ENCODE data around the gene MEGF11. TPM values are rescaled to one million over a fixed set of nuclear protein-coding genes. Genes with fewer than 3 reads are reported as not detected.

MEGF11 gene
- total RNA-seq, 1 donor from 2014 or later = 0.77 TPM

GRCh38 chr15:66040211-66040892 is 213.2 kb downstream of the MEGF11 start:
- Mint-ChIP-seq H3K4me3 (ENCODE audit: unreplicated experiment) (no peak overlapping the region), H3K4me1 (ENCODE audit: unreplicated experiment) (no peaks in the 10 kb centered on the region), H3K9me3 (ENCODE audit: unreplicated experiment) (no peaks in the 10 kb centered on the region), H3K36me3 (ENCODE audit: low read depth, unreplicated experiment) (no peaks in the 10 kb centered on the region), H3K27ac (ENCODE audit: unreplicated experiment) (no peak overlapping the region), H3K27me3 (ENCODE audit: unreplicated experiment) (peaks cover 2% of the 10 kb centered on the region)
- no peak for DNase-seq (ENCODE audit: low spot score)
- TF ChIP-seq CTCF (IDR thresholded peaks at IDR 0.05; ENCODE audit: unreplicated experiment) = no peak

- H3K27me3 Mint-ChIP-seq (ENCODE audit: unreplicated experiment) = peaks cover 2% of the 10 kb centered on the region
- DNase-seq (ENCODE audit: low spot score) = no peak
- H3K4me3 Mint-ChIP-seq (ENCODE audit: unreplicated experiment) = no peak overlapping the region
- H3K27ac Mint-ChIP-seq (ENCODE audit: unreplicated experiment) = no peak overlapping the region
- H3K9me3 Mint-ChIP-seq (ENCODE audit: unreplicated experiment) = no peaks in the 10 kb centered on the region
- no peaks in the 10 kb centered on the region for H3K4me1 Mint-ChIP-seq (ENCODE audit: unreplicated experiment)
- TF ChIP-seq CTCF (IDR thresholded peaks at IDR 0.05; ENCODE audit: unreplicated experiment) = no peak
- peaks cover 4% of the 10 kb centered on the region for H3K36me3 Mint-ChIP-seq (ENCODE audit: low read depth, unreplicated experiment)
Observed at GRCh38 chr15:66039117-66039871, 214.3 kb downstream of the MEGF11 start.

- H3K27ac Mint-ChIP-seq (ENCODE audit: unreplicated experiment) = no peak overlapping the region
- H3K4me1 Mint-ChIP-seq (ENCODE audit: unreplicated experiment) = no peaks in the 10 kb centered on the region
- peaks cover 2% of the 10 kb centered on the region for H3K27me3 Mint-ChIP-seq (ENCODE audit: unreplicated experiment)
Observed at GRCh38 chr15:66038387-66039116, 215.0 kb downstream of the MEGF11 start.

GRCh38 chr15:66036859-66037258 is 216.7 kb downstream of the MEGF11 start:
- TF ChIP-seq CTCF (IDR thresholded peaks at IDR 0.05; ENCODE audit: unreplicated experiment) = no peak

More at GRCh38 chr15:66038387-66039116, 215.0 kb downstream of the MEGF11 start:
- no peak for DNase-seq (ENCODE audit: low spot score)
- Mint-ChIP-seq H3K9me3 (ENCODE audit: unreplicated experiment) (no peaks in the 10 kb centered on the region), H3K4me3 (ENCODE audit: unreplicated experiment) (no peak overlapping the region), H3K36me3 (ENCODE audit: low read depth, unreplicated experiment) (peaks cover 4% of the 10 kb centered on the region)
- TF ChIP-seq CTCF (IDR thresholded peaks at IDR 0.05; ENCODE audit: unreplicated experiment) = no peak

More at GRCh38 chr15:66036859-66037258, 216.7 kb downstream of the MEGF11 start:
- Mint-ChIP-seq H3K4me3 (ENCODE audit: unreplicated experiment) (no peak overlapping the region), H3K27me3 (ENCODE audit: unreplicated experiment) (peaks cover 2% of the 10 kb centered on the region), H3K36me3 (ENCODE audit: low read depth, unreplicated experiment) (peaks cover 8% of the 10 kb centered on the region), H3K4me1 (ENCODE audit: unreplicated experiment) (no peaks in the 10 kb centered on the region), H3K9me3 (ENCODE audit: unreplicated experiment) (no peaks in the 10 kb centered on the region), H3K27ac (ENCODE audit: unreplicated experiment) (no peak overlapping the region)
- no peak for DNase-seq (ENCODE audit: low spot score)
